Epidermal melanocyte (primary cell): ENCODE results near the gene PSMG4.

ENCODE experiments used
- DNase-seq: peaks from one replicate; pipeline ENCODE4 v3.0.0; 2011; ENCODE audit warnings: low spot score; ENCODE audit not compliant: insufficient read length

The PSMG4 gene

DNA sequence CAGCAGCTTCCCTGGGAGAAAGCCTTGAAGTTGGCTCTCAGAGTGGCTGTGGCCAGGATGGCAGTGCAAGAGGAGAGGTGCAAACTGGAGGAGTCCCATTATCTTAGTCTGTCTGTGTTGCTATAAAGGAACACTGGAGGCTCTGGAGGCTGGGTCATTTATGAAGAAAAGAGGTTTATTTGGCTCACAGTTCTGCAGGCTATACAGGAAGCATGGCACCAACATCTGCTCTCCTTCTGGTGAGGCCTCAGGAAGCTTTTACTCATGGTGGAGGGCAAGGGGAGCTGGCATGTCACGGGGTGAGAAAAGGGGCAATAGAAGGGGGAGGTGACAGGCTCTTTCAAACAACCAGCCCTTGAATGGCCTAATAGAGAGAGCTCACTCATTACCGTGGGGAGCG lies 47.1 kb downstream of the PSMG4 start:
- DNase-seq, result no peak

- no peak for DNase-seq
Measured at GRCh38 chr6:3306848-3307247, 48.1 kb downstream of the PSMG4 start.

DNA sequence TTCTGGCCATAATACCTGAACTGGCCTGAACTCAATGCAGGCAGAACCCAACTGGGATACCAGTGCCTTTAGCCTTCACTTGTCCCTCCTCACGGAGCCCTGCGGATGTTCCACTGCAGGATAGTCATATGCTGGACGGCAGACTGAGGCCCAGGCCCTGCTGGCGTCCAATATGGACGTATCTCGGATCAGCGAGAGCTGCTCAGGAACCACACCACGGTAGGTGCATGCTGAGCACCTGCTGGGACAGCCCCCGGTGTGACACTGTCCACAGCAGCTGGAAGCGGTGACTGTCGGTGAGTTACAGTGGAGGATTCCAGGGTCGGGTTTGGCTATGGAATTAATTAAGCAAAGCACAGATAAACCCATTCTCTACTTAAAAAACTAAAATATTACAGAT lies 48.7 kb downstream of the PSMG4 start:
- DNase-seq, result no peak

GRCh38 chr6:3308106-3308505 lies 49.4 kb downstream of the PSMG4 start:
- no peak for DNase-seq

DNA sequence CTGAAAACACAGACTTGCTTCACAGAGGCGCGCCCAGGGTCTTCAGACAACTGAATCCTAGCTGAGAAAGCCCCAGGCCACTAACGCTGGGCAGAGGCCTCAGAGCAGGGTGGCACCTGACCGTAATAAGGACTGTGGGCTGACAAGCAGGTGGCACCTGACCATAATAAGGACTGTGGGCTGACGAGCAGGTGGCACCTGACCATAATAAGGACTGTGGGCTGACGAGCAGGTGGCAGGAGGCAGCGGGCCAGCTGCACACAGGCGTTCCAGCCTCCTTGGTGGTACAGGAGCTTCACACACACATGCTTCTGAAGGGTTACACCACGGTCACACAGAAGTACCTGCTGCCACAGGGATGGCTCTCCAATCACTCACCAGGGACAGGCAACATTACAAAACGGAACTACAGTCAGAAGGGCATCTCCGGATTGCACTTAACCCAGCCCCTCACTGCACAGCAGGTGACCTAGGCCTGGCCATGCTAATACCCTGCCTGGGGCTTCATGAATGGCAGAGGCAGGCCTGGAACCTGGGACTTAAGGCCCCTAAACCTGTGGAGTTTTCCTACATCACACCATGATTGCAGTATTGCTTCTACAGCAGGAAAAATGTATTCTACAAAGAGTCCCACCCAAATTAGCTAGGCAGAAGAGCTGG lies 50.8 kb downstream of the PSMG4 start:
- DNase-seq, result no peak

- DNase-seq, result no peak
Measured at GRCh38 chr6:3310051-3310448, 51.3 kb downstream of the PSMG4 start.

DNA sequence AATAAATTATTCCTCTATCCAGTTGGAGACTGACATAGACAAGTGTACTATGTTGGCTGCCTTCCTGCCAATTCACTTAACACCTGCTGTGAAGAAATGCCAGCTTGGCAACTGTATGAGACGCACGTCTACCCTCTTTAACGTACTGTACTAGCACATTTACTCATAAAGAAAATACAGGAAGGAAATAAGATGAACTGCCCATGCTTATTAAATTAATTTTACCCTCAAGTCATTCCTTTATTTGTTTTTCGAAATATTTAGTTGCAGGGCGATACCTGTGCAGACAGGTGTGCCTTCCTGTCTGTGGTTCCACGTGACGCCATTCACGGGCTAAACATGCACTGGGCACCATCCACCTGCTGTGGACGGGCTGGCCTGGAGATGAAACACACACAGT lies 52.0 kb downstream of the PSMG4 start:
- DNase-seq, result no peak

- no peak for DNase-seq
Measured at GRCh38 chr6:3311826-3312225, 53.1 kb downstream of the PSMG4 start.

DNA sequence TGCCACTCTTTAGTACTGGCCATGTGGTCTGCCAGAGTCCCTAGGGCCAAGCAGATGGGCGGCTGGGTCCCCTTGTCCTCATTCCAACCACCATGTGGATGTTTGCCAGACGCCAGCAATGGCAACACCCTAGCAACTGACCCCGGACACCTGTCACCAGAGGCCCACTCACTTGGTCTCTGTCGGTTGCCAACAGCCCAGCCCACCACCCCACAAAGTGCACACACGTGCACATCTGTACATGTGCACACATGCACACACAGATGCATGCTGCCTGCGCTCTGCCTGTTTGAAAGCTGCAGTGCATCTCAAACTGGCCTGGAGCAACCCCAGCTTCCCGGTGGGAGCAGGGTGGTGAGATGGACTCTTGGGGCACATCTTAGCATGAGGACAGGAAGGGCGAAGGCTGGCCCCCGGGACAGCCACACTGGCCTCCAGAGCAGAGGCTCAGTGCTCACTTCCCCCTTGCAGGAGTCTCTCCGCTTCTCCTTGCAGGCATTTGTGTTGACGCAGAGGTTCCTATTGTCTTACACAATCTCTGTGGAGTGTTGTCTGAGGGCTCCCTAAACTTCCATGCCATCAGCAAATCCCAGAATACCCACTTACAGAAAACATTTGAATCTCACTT lies 54.0 kb downstream of the PSMG4 start:
- no peak for DNase-seq

DNA sequence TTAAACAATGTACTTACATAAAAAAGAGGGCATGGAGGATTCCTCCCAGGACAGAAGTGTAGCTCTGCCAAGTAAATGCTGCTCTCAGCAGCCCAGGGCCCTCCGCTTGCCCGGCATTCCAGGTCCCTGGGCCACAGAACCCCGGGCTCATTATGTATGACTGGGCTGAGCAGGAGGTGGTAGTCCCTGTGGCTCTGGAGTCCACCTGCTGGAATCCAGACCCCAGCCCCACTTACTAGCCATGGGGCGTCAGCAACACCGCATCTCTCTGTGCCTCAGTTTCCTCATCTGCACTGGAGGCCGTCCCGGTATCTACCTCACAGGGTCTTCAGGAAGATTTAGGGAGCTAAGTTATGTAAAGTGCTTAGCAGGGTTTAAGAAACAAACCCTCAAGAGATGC lies 55.4 kb downstream of the PSMG4 start:
- no peak for DNase-seq

- no peak for DNase-seq
Measured at GRCh38 chr6:3314621-3315467, 56.1 kb downstream of the PSMG4 start.

GRCh38 chr6:3315841-3316240 lies 57.1 kb downstream of the PSMG4 start:
- DNase-seq, result no peak

- no peak for DNase-seq
Measured at GRCh38 chr6:3316331-3316730, 57.6 kb downstream of the PSMG4 start.

DNA sequence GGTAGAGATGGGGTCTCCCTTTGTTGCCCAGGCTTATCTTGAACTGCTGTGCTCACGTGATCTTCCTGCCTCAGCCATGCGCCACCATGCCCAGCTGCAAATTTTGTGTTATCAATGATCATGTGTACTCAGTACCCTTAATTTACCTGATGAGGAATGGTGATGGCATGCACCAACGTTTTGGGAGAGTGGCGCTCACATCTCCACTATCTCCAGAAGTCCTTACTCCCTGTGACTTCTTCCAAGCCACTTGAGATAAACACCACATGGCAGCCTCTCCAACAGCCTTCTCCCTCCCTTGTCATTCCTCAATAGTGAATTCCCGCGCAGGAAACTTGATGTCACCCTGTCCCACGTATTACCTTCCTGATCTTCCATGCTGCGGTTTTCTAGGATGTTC lies 58.1 kb downstream of the PSMG4 start:
- no peak for DNase-seq
